GM12872 (cell line): Measurements from ENCODE around the gene CUX1.

Experiments used
- CTCF ChIP-seq: IDR thresholded peaks from 3 replicates; pipeline ENCODE4 v1.5.1; 2011; ENCODE audit warnings: low read depth, mild to moderate bottlenecking, low read length, moderate library complexity; ENCODE audit not compliant: insufficient read depth

CUX1 gene, protein sequence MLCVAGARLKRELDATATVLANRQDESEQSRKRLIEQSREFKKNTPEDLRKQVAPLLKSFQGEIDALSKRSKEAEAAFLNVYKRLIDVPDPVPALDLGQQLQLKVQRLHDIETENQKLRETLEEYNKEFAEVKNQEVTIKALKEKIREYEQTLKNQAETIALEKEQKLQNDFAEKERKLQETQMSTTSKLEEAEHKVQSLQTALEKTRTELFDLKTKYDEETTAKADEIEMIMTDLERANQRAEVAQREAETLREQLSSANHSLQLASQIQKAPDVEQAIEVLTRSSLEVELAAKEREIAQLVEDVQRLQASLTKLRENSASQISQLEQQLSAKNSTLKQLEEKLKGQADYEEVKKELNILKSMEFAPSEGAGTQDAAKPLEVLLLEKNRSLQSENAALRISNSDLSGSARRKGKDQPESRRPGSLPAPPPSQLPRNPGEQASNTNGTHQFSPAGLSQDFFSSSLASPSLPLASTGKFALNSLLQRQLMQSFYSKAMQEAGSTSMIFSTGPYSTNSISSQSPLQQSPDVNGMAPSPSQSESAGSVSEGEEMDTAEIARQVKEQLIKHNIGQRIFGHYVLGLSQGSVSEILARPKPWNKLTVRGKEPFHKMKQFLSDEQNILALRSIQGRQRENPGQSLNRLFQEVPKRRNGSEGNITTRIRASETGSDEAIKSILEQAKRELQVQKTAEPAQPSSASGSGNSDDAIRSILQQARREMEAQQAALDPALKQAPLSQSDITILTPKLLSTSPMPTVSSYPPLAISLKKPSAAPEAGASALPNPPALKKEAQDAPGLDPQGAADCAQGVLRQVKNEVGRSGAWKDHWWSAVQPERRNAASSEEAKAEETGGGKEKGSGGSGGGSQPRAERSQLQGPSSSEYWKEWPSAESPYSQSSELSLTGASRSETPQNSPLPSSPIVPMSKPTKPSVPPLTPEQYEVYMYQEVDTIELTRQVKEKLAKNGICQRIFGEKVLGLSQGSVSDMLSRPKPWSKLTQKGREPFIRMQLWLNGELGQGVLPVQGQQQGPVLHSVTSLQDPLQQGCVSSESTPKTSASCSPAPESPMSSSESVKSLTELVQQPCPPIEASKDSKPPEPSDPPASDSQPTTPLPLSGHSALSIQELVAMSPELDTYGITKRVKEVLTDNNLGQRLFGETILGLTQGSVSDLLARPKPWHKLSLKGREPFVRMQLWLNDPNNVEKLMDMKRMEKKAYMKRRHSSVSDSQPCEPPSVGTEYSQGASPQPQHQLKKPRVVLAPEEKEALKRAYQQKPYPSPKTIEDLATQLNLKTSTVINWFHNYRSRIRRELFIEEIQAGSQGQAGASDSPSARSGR (N-terminal part only)

GRCh38 chr7:101817471-101818286, at the start of gene CUX1:
TSS of gene CUX1 (plus strand) at chr7:101817626. CDS start at chr7:101817640, 14 bp downstream.
- no peak for TF ChIP-seq CTCF

- no peak for TF ChIP-seq CTCF
Observed at GRCh38 chr7:101768280-101768679, 49.1 kb upstream of the CUX1 start.

- no peak for TF ChIP-seq CTCF
Observed at GRCh38 chr7:101770466-101770865, 47.0 kb upstream of the CUX1 start.

DNA sequence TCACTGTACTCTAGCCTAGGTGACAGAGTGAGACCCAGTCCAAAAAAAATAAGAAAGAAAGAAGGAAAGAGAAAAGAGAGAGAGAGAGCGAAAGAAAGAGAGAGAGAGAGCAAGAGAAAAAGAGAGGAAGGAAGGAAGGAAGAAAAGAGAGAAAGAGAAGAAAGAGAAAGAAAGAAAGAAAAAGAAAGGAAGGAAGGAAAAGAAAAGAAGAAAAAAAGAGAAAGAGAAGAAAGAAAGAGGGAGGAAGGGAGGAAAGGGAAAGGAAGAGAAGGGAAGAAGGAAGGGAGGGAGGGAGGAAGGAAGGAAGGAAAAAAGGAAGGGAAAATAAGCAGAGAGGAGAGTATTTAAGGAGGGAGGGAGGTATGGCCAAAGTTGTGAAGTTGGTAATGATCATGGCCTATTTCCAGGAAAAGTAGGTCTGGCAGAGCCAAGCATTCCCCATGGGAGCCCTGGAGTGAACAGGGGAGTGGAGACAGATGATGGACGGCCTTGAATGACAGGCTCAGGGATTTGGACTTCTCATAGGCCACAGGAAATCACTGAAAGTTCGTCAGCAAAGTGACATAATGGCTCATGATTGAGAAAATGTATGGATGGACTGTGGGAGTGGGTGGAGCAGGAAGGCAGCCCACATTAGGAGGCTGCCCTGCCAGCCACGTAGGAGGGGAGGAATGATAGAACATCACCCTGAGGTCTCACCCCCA, 44.8 kb upstream of the CUX1 start:
- TF ChIP-seq CTCF = no peak

- no peak for TF ChIP-seq CTCF
Observed at GRCh38 chr7:101775181-101775580, 42.2 kb upstream of the CUX1 start.

- no peak for TF ChIP-seq CTCF
Observed at GRCh38 chr7:101778026-101778580, 39.3 kb upstream of the CUX1 start.
